NOMO-1 (cell line): ENCODE data around the gene ANKDD1B.
"Not testable (repeated sequence)": the region's sequence is repeated elsewhere in the genome, so short reads cannot be mapped to it uniquely, and the experiment has no call there.

ENCODE experiments used
- DNase-seq, 2 experiments: peaks; one replicate each; lab custom pipeline; 2025; ENCODE audit not compliant: unreplicated experiment in 2 of 2; lab: John Stamatoyannopoulos, UW

Gene ANKDD1B

GRCh38 chr5:75611311-75612225 lies at the start of gene ANKDD1B:
ANKDD1B (plus strand) TSS chr5:75611453; CDS start chr5:75611635, 182 bp downstream.
- no peak for DNase-seq

- DNase-seq = not testable (repeated sequence)
Measured at GRCh38 chr5:75565991-75566709, 45.1 kb upstream of the ANKDD1B start.

- peak; percentile 40 to 96 for DNase-seq
Measured at GRCh38 chr5:75566710-75567309, 44.4 kb upstream of the ANKDD1B start.

- peak in 1 of 2 experiments; percentile 46 for DNase-seq
Measured at GRCh38 chr5:75567710-75568109, 43.5 kb upstream of the ANKDD1B start.

GRCh38 chr5:75568202-75568601 lies 43.1 kb upstream of the ANKDD1B start:
- peak in 1 of 2 experiments; percentile 5 for DNase-seq

GRCh38 chr5:75571547-75571946 lies 39.7 kb upstream of the ANKDD1B start:
- peak in 1 of 2 experiments; percentile 44 for DNase-seq

GRCh38 chr5:75574791-75575190 lies 36.5 kb upstream of the ANKDD1B start:
- DNase-seq = no peak

GRCh38 chr5:75578280-75578679 lies 33.0 kb upstream of the ANKDD1B start:
- not testable (repeated sequence) for DNase-seq

GRCh38 chr5:75584641-75585040 lies 26.6 kb upstream of the ANKDD1B start:
- no peak for DNase-seq

GRCh38 chr5:75588666-75589065 lies 22.6 kb upstream of the ANKDD1B start:
- DNase-seq = no peak

- no peak for DNase-seq
Measured at GRCh38 chr5:75600535-75600934, 10.7 kb upstream of the ANKDD1B start.

- DNase-seq = no peak
Measured at GRCh38 chr5:75601567-75601966, 9.7 kb upstream of the ANKDD1B start.

- no peak for DNase-seq
Measured at GRCh38 chr5:75601996-75602395, 9.3 kb upstream of the ANKDD1B start.

GRCh38 chr5:75603371-75603770 lies 7.9 kb upstream of the ANKDD1B start:
- DNase-seq = no peak

GRCh38 chr5:75603821-75604220 lies 7.4 kb upstream of the ANKDD1B start:
- DNase-seq = no peak

GRCh38 chr5:75607341-75607740 lies 3.9 kb upstream of the ANKDD1B start:
- peak in 1 of 2 experiments; percentile 16 for DNase-seq

GRCh38 chr5:75608870-75609269 lies 2.4 kb upstream of the ANKDD1B start:
- DNase-seq = no peak

GRCh38 chr5:75610201-75610600 lies 1.1 kb upstream of the ANKDD1B start:
- DNase-seq = no peak

GRCh38 chr5:75610859-75611310 lies 368 bp upstream of the ANKDD1B start:
- DNase-seq = not testable (repeated sequence)

- DNase-seq = no peak
Measured at GRCh38 chr5:75612226-75612569, 945 bp downstream of the ANKDD1B start.

GRCh38 chr5:75612901-75613300 lies 1.6 kb downstream of the ANKDD1B start:
- DNase-seq = no peak
